BLaER1 treated with 17β-estradiol and CSF1 and Interleukin-3, amounts not matched to agents 10 nM and 100 nM (cell line): ENCODE measurements around the gene CKLF.
A peak's percentile ranks its signal among the peaks of the same experiment; 100 is the strongest.

Experiments
- H3K27ac ChIP-seq, 11 experiments: shearing (Covaris generic); formaldehyde crosslinking; 2 replicates each; pipeline ENCODE4 v1.8.1; 2022
- H3K27me3 ChIP-seq, 11 experiments: shearing (Covaris generic); formaldehyde crosslinking; 2 replicates each; pipeline ENCODE4 v1.8.1; 2022
- H3K36me3 ChIP-seq, 11 experiments: shearing (Covaris generic); formaldehyde crosslinking; 2 replicates each; pipeline ENCODE4 v1.8.1; 2022
- H3K4me1 ChIP-seq, 10 experiments: shearing (Covaris generic); formaldehyde crosslinking; 2 replicates each; pipeline ENCODE4 v1.8.1; 2022
- H3K4me2 ChIP-seq, 11 experiments: shearing (Covaris generic); formaldehyde crosslinking; 2 replicates each; pipeline ENCODE4 v1.8.1; 2022
- H3K4me3 ChIP-seq, 10 experiments: shearing (Covaris generic); formaldehyde crosslinking; 2 replicates each; pipeline ENCODE4 v1.8.1; 2022
- H3K9ac ChIP-seq, 11 experiments: shearing (Covaris generic); formaldehyde crosslinking; 2 replicates each; pipeline ENCODE4 v1.8.1; 2022
- H3K9me3 ChIP-seq, 11 experiments: shearing (Covaris generic); formaldehyde crosslinking; replicated peaks in 1 of 11; 2 replicates each; pipeline ENCODE4 v1.8.1; 2022
- H4K20me1 ChIP-seq, 11 experiments: shearing (Covaris generic); formaldehyde crosslinking; 2 replicates each; pipeline ENCODE4 v1.8.1; 2022
- Cebpa-rat ChIP-seq, 11 experiments: shearing (Covaris generic); IDR thresholded peaks; 2 replicates each; pipeline ENCODE4 v1.8.1; 2022

CKLF gene

GRCh38 chr16:66552286-66553177 lies at the start of gene CKLF:
Gene CKLF, plus strand, starts transcription at chr16:66552576. Its CDS starts 140 bp downstream, at chr16:66552716.
- Histone ChIP-seq H3K4me3 (peak within 1 kb of the TSS; percentile 64 to 89 (median 77)), H4K20me1 (peaks cover 0 to 30% (median 0%) of the 10 kb centered on the region in 11 experiments; a peak in 7 of 22 replicates), H3K27me3 (no peaks in the 10 kb centered on the region), H3K9ac (peak within 1 kb of the TSS; percentile 74 to 98 (median 96)), H3K4me1 (peaks cover 82 to 97% (median 86%) of the 10 kb centered on the region in 10 experiments), H3K4me2 (peak within 1 kb of the TSS; percentile 90 to 98 (median 96)), H3K9me3 (no peaks in the 10 kb centered on the region), H3K36me3 (peaks cover 7 to 41% (median 25%) of the 10 kb centered on the region in 11 experiments; a peak in 19 of 22 replicates), H3K27ac (peak within 1 kb of the TSS; percentile 88 to 99 (median 99))
- TF ChIP-seq Cebpa-rat (IDR thresholded peaks at IDR 0.05): no peak

- peaks cover 9 to 23% (median 20%) of the 10 kb centered on the region in 10 experiments; a peak in 17 of 20 replicates for H3K4me1 ChIP-seq
- H3K36me3 ChIP-seq: peaks cover 0 to 11% (median 0%) of the 10 kb centered on the region in 11 experiments; a peak in 1 of 22 replicates
- H4K20me1 ChIP-seq: no peaks in the 10 kb centered on the region
- H3K9me3 ChIP-seq: no peaks in the 10 kb centered on the region
- no peaks in the 10 kb centered on the region for H3K27me3 ChIP-seq
- peak overlapping the region in 3 of 11 experiments; percentile 0 to 25 (median 18); a peak in 3 of 22 replicates for H3K27ac ChIP-seq
- no peak overlapping the region for H3K4me3 ChIP-seq
- H3K4me2 ChIP-seq: peak overlapping the region; percentile 0 to 58 (median 33); a peak in 14 of 22 replicates
- no peak for TF ChIP-seq Cebpa-rat (IDR thresholded peaks at IDR 0.05)
- no peak overlapping the region for H3K9ac ChIP-seq
Observed at GRCh38 chr16:66503030-66503429, 49.3 kb upstream of the CKLF start.

GRCh38 chr16:66503612-66504011 lies 48.8 kb upstream of the CKLF start:
- Histone ChIP-seq H3K4me3 (no peak overlapping the region), H3K9ac (no peak overlapping the region), H3K27ac (no peak overlapping the region)

GRCh38 chr16:66507731-66508239 lies 44.6 kb upstream of the CKLF start:
- Histone ChIP-seq H3K27ac (no peak overlapping the region), H3K4me3 (no peak overlapping the region)

More at GRCh38 chr16:66503612-66504011, 48.8 kb upstream of the CKLF start:
- Histone ChIP-seq H3K4me1 (peaks cover 13 to 29% (median 24%) of the 10 kb centered on the region in 10 experiments; a peak in 19 of 20 replicates), H3K36me3 (peaks cover 0 to 11% (median 0%) of the 10 kb centered on the region in 11 experiments; a peak in 1 of 22 replicates), H4K20me1 (no peaks in the 10 kb centered on the region), H3K4me2 (peak overlapping the region in 9 of 11 experiments; percentile 0 to 58 (median 33); a peak in 10 of 22 replicates), H3K27me3 (no peaks in the 10 kb centered on the region), H3K9me3 (no peaks in the 10 kb centered on the region)
- peak in 1 of 11 experiments; percentile 29; a peak in 1 of 22 replicates for TF ChIP-seq Cebpa-rat (IDR thresholded peaks at IDR 0.05)

GRCh38 chr16:66508248-66508913 lies 44.0 kb upstream of the CKLF start:
- no peak for TF ChIP-seq Cebpa-rat (IDR thresholded peaks at IDR 0.05)
- Histone ChIP-seq H3K36me3 (peaks cover 0 to 39% (median 0%) of the 10 kb centered on the region in 11 experiments; a peak in 9 of 22 replicates), H3K4me1 (peaks cover 29 to 54% (median 44%) of the 10 kb centered on the region in 10 experiments), H4K20me1 (no peaks in the 10 kb centered on the region), H3K27ac (peak overlapping the region in 4 of 11 experiments; percentile 8 to 28 (median 16); a peak in 2 of 22 replicates), H3K4me2 (peak overlapping the region in 10 of 11 experiments; percentile 9 to 61 (median 41); a peak in 16 of 22 replicates), H3K4me3 (no peak overlapping the region), H3K27me3 (no peaks in the 10 kb centered on the region), H3K9ac (peak overlapping the region in 1 of 11 experiments; percentile 19; a peak in 1 of 22 replicates), H3K9me3 (no peaks in the 10 kb centered on the region)

More at GRCh38 chr16:66507731-66508239, 44.6 kb upstream of the CKLF start:
- H3K4me2 ChIP-seq: no peak overlapping the region
- no peak for TF ChIP-seq Cebpa-rat (IDR thresholded peaks at IDR 0.05)
- H3K27me3 ChIP-seq: no peaks in the 10 kb centered on the region
- H3K36me3 ChIP-seq: peaks cover 0 to 33% (median 0%) of the 10 kb centered on the region in 11 experiments; a peak in 9 of 22 replicates
- H3K9ac ChIP-seq: no peak overlapping the region
- peaks cover 30 to 54% (median 44%) of the 10 kb centered on the region in 10 experiments for H3K4me1 ChIP-seq
- H4K20me1 ChIP-seq: no peaks in the 10 kb centered on the region
- no peaks in the 10 kb centered on the region for H3K9me3 ChIP-seq

GRCh38 chr16:66508914-66509496 lies 43.4 kb upstream of the CKLF start:
- Histone ChIP-seq H3K9ac (peak overlapping the region in 2 of 11 experiments; percentile 12 to 19; a peak in 1 of 22 replicates), H3K4me3 (no peak overlapping the region), H4K20me1 (no peaks in the 10 kb centered on the region), H3K4me2 (peak overlapping the region in 10 of 11 experiments; percentile 9 to 61 (median 41); a peak in 16 of 22 replicates), H3K36me3 (peaks cover 0 to 43% (median 0%) of the 10 kb centered on the region in 11 experiments; a peak in 9 of 22 replicates), H3K9me3 (no peaks in the 10 kb centered on the region), H3K27me3 (no peaks in the 10 kb centered on the region), H3K27ac (peak overlapping the region in 4 of 11 experiments; percentile 8 to 28 (median 16); a peak in 2 of 22 replicates), H3K4me1 (peaks cover 29 to 55% (median 45%) of the 10 kb centered on the region in 10 experiments)
- TF ChIP-seq Cebpa-rat (IDR thresholded peaks at IDR 0.05): no peak

- no peaks in the 10 kb centered on the region for H3K9me3 ChIP-seq
- H3K27ac ChIP-seq: no peak overlapping the region; a peak in 1 of 22 replicates
- no peak overlapping the region for H3K4me3 ChIP-seq
- no peak overlapping the region for H3K4me2 ChIP-seq
- no peak for TF ChIP-seq Cebpa-rat (IDR thresholded peaks at IDR 0.05)
- peaks cover 29 to 58% (median 46%) of the 10 kb centered on the region in 10 experiments for H3K4me1 ChIP-seq
- H3K36me3 ChIP-seq: peaks cover 0 to 43% (median 0%) of the 10 kb centered on the region in 11 experiments; a peak in 9 of 22 replicates
- H4K20me1 ChIP-seq: no peaks in the 10 kb centered on the region
- 0 out of 22 replicates have a peak overlapping the region, but pooled peaks of 1 of the 11 experiments have one; percentile 19 for H3K9ac ChIP-seq
- no peaks in the 10 kb centered on the region for H3K27me3 ChIP-seq
Observed at GRCh38 chr16:66509576-66509975, 42.8 kb upstream of the CKLF start.

GRCh38 chr16:66510298-66510697 lies 42.1 kb upstream of the CKLF start:
- peak overlapping the region in 3 of 11 experiments; percentile 71 to 76 (median 73); a peak in 2 of 22 replicates for H3K4me2 ChIP-seq
- H3K9ac ChIP-seq: no peak overlapping the region; a peak in 1 of 22 replicates
- peak overlapping the region in 1 of 11 experiments; percentile 100; a peak in 2 of 22 replicates for H3K27ac ChIP-seq
- H4K20me1 ChIP-seq: no peaks in the 10 kb centered on the region
- H3K4me1 ChIP-seq: peaks cover 33 to 66% (median 52%) of the 10 kb centered on the region in 10 experiments
- H3K4me3 ChIP-seq: no peak overlapping the region
- no peak for TF ChIP-seq Cebpa-rat (IDR thresholded peaks at IDR 0.05)
- no peaks in the 10 kb centered on the region for H3K9me3 ChIP-seq
- peaks cover 0 to 43% (median 0%) of the 10 kb centered on the region in 11 experiments; a peak in 9 of 22 replicates for H3K36me3 ChIP-seq
- H3K27me3 ChIP-seq: no peaks in the 10 kb centered on the region
